Ascending aorta (tissue), 2 donors: ENCODE results near the gene SAXO1. TPM values are rescaled to one million over a fixed set of nuclear protein-coding genes. Genes with fewer than 3 reads are reported as not detected.

ENCODE experiments used
- DNase-seq, 2 donors: peaks; one replicate each; pipeline ENCODE4 v3.0.0-alpha.2; 2019; ENCODE audit warnings: low spot score in 2 of 2
- H3K27ac ChIP-seq, 2 donors: fragments of 200-600 bp; sonication (generic); one replicate each; pipeline ENCODE4 v1.5.1; 2016 to 2017; ENCODE audit warnings: mild to moderate bottlenecking in 1 of 2
- H3K27me3 ChIP-seq: fragments of 200-600 bp; sonication (generic); one replicate; pipeline ENCODE4 v1.5.1; 2017
- H3K36me3 ChIP-seq, 2 donors: fragments of 200-600 bp; sonication (generic); one replicate each; pipeline ENCODE4 v1.5.1; 2016
- H3K4me1 ChIP-seq, 2 donors: fragments of 200-600 bp; sonication (generic); one replicate each; pipeline ENCODE4 v1.5.1; 2016 to 2017; ENCODE audit warnings: mild to moderate bottlenecking in 1 of 2
- H3K4me3 ChIP-seq, 2 donors: fragments of 200-600 bp; sonication (generic); one replicate each; pipeline ENCODE4 v1.5.1; 2016 to 2017; ENCODE audit warnings: mild to moderate bottlenecking in 1 of 2
- H3K9me3 ChIP-seq, 2 donors: fragments of 200-600 bp; sonication (generic); one replicate each; pipeline ENCODE4 v1.5.1; 2016
- CTCF ChIP-seq, 3 experiments: fragments of 200-600 bp in 2 of 3; fragments of 450-650 bp in 1 of 3; sonication (generic) in 2 of 3; IDR thresholded peaks; one replicate each; pipeline ENCODE4 v1.5.1; 2016 to 2019; ENCODE audit warnings: antibody characterized with exemption in 3 of 3, mild to moderate bottlenecking in 1 of 3, moderate library complexity in 1 of 3
- intact Hi-C: fragments of 100-400 bp; cut with DNase I; formaldehyde crosslinking; loops from one replicate; pipeline ENCODE4 v1.15.1; 2023
- total RNA-seq: library from RNA; depleted of rRNA; stranded (reverse); fragments of >200 nt; gene quantifications from one replicate; pipeline ENCODE4 v1.1.0, GENCODE V29; 2016

SAXO1 gene
- total RNA-seq, 1 donor from 2014 or later = 0.11 TPM

- intact Hi-C loops = no loop called here
- H3K36me3 ChIP-seq = no peaks in the 10 kb centered on the region
- no peak for DNase-seq
- no peaks in the 10 kb centered on the region for H3K27me3 ChIP-seq
- no peak overlapping the region for H3K27ac ChIP-seq
- H3K4me3 ChIP-seq = no peak overlapping the region
- no peak for TF ChIP-seq CTCF (IDR thresholded peaks at IDR 0.05)
- no peaks in the 10 kb centered on the region for H3K9me3 ChIP-seq
- peaks cover 0 to 9% of the 10 kb centered on the region in 2 donors for H3K4me1 ChIP-seq
Measured at GRCh38 chr9:18926513-18926912, 106.5 kb downstream of the SAXO1 start.

GRCh38 chr9:18925880-18926279, 107.1 kb downstream of the SAXO1 start:
- Histone ChIP-seq H3K4me3 (no peak overlapping the region), H3K9me3 (no peaks in the 10 kb centered on the region), H3K27ac (no peak overlapping the region), H3K4me1 (peaks cover 0 to 13% of the 10 kb centered on the region in 2 donors), H3K36me3 (no peaks in the 10 kb centered on the region), H3K27me3 (no peaks in the 10 kb centered on the region)
- TF ChIP-seq CTCF (IDR thresholded peaks at IDR 0.05) = no peak
- no peak for DNase-seq
- intact Hi-C loops = no loop called here

- Histone ChIP-seq H3K27ac (no peak overlapping the region), H3K4me3 (no peak overlapping the region), H3K36me3 (no peaks in the 10 kb centered on the region), H3K27me3 (no peaks in the 10 kb centered on the region), H3K4me1 (peaks cover 0 to 17% of the 10 kb centered on the region in 2 donors), H3K9me3 (no peaks in the 10 kb centered on the region)
- TF ChIP-seq CTCF (IDR thresholded peaks at IDR 0.05) = no peak
- intact Hi-C loops = no loop called here
- no peak for DNase-seq
Measured at GRCh38 chr9:18923671-18924430, 109.2 kb downstream of the SAXO1 start.

GRCh38 chr9:18923167-18923566, 109.8 kb downstream of the SAXO1 start:
- no peak for TF ChIP-seq CTCF (IDR thresholded peaks at IDR 0.05)
- no peaks in the 10 kb centered on the region for H3K27me3 ChIP-seq
- peaks cover 0 to 17% of the 10 kb centered on the region in 2 donors for H3K4me1 ChIP-seq
- DNase-seq = no peak
- no peak overlapping the region for H3K27ac ChIP-seq
- no peaks in the 10 kb centered on the region for H3K9me3 ChIP-seq
- intact Hi-C loops = no loop called here
- H3K36me3 ChIP-seq = no peaks in the 10 kb centered on the region
- H3K4me3 ChIP-seq = no peak overlapping the region

- Histone ChIP-seq H3K4me1 (peaks cover 0 to 17% of the 10 kb centered on the region in 2 donors), H3K9me3 (no peaks in the 10 kb centered on the region), H3K4me3 (no peak overlapping the region), H3K36me3 (no peaks in the 10 kb centered on the region), H3K27me3 (no peaks in the 10 kb centered on the region), H3K27ac (peak overlapping the region; percentile 31 to 62)
- no peak for TF ChIP-seq CTCF (IDR thresholded peaks at IDR 0.05)
- no peak for DNase-seq
- intact Hi-C loops = no loop called here
Measured at GRCh38 chr9:18922161-18922885, 110.7 kb downstream of the SAXO1 start.
